Femur (tissue), 1 donor: Measurements from ENCODE around the gene VSTM2L.
"Not testable (repeated sequence)": the region's sequence is repeated elsewhere in the genome, so short reads cannot be mapped to it uniquely, and the experiment has no call there.

Experiments used
- DNase-seq: peaks from one replicate; pipeline ENCODE4 v3.0.0-alpha.2; 2017

Gene VSTM2L

GRCh38 chr20:37902504-37903313, at the start of gene VSTM2L:
VSTM2L (plus strand) TSS chr20:37903127; CDS start chr20:37903351, 224 bp downstream.
- DNase-seq = no peak

DNA sequence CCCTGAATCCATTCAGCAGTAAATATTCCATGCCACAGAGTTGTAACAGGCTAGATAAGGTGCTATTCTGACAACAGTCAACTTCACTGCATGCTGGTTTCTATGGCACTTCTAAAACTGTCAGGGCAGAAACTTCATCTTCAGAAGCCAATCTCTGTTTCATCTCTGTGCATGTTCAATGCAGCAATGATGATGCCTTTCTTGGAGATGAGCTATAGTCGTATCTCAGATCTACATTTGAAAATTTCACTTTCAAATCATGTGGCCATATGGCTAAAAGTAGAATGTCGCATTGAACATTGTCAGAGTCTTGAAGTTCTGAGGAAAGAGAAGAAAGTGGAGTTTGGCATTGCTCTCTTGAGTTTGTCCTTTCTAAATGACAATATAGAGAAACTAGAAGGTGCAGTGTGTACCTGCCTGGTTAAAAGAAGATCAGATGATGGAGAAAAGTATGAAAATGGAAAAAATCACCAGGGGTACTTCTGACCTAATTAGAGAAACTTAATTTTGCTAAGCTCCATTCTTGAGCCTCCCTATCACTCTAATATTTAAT, 49.0 kb upstream of the VSTM2L start:
- DNase-seq = no peak

- DNase-seq = not testable (repeated sequence)
Observed at GRCh38 chr20:37856034-37856433, 46.9 kb upstream of the VSTM2L start.

DNA sequence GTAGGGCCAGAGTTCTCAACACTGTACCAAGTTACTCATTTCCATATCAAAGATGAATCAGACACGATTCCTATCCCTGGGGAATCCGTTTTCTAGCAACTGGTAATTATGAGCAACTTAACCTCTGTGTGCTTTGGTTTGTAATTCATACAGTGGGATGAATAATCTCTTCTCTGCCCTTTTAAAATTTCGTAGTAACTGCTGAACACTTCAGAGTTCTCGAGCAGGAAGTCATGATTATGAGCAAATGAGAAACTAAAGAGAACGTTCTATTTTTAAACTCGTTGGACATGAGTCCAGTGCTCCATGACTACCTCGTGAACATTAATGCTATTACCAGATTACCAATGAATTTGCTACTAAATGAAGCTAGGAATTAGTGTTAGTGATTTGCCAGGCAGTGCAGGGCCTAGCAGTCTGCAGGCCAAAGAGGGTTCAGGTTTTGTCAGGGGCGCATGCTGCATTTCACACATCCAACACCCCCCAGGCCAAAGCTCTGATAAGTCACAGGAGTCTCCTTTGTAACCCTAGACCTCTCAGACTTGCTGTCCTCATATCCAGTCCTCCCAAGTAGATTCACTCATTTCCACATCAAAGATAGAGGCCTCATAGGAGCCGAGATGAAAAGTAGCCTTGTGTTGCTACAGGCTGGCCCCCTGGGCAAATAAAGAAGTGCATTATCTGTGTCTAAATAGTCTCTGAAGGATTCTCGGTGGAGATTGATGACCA, 45.8 kb upstream of the VSTM2L start:
- DNase-seq = no peak

- DNase-seq = no peak
Observed at GRCh38 chr20:37859406-37860171, 43.3 kb upstream of the VSTM2L start.

DNA sequence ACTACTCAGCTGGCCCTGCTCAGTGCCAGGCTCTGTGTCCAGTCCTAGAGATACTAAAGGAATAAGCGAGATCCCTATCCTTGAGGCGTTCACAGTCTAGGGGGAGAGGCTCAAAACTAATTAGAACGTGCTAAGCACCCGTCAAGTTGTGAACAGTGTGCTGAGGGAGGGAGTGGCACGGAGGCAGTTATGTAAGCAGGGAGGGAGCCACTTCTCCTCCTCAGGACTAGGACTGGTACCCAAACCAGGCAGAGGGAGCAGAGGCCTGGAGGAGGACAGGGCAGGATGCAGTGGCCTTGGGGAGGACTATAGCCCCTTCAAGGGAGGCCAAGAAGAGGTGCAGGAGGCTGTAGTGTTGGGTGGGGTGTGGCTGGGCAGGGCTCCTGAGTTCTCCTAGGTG, 39.6 kb upstream of the VSTM2L start:
- no peak for DNase-seq

GRCh38 chr20:37864298-37864697, 38.6 kb upstream of the VSTM2L start:
- no peak for DNase-seq

DNA sequence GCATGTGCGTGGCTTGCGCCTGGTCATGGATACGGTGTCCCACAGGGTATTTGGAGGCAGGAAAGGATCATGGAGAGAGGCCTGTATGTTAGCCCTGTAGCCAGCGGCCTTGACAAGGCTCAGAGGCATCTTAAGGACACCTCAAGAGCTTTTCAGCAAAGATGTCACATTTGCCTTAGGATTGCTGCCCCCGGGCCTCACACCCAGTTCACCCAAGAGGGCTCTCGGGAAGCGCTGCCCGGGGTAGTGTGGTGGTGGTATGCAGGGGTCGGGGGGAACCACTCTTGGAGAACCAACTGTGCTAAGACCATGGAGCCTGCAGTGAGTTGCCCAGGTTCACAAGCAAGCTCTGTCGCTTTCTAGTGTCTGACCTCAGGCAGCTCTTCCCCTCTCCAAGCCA, 36.9 kb upstream of the VSTM2L start:
- DNase-seq = no peak

DNA sequence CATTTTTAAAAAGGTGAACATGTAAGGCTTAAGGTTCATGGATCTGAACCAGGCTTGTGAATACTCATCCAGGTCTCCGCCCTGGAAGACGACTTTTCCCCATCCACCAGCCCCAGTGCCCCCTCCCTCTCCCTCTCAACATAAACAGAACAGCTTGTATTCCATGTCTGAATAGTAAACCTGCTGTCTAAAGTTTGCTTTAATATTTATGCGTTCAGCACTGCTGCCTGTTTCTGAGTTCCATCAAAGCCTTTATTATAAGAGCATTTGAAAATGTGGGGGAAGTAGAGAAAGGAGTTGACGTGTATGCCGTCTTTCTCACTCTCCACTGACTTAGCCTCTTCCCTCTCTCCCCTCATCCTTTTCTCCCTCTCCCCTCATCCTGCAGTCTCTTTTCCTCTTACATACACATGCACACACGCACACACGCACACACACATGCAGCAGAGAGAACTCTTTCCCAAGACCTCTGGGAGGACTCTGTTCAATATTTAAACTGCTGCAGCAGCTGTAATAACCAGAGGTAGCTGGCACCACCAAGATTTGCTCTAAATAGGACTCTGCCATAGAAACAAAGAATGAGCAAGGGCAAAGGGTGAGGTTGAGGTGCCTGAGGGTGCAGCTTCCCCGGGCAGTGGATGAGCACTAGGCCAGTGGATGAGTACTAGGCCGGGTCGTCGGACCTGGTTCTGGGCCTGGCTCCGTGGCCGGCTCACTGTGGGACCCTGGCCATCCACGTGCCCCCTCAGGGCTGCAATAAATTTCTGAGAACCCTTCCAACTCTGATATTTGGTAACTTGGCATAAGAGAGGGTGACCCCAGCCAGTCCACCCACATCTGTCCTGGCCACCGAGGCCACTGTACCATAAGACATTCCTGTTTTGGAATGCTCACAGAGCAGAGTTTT, 35.4 kb upstream of the VSTM2L start:
- DNase-seq = no peak

DNA sequence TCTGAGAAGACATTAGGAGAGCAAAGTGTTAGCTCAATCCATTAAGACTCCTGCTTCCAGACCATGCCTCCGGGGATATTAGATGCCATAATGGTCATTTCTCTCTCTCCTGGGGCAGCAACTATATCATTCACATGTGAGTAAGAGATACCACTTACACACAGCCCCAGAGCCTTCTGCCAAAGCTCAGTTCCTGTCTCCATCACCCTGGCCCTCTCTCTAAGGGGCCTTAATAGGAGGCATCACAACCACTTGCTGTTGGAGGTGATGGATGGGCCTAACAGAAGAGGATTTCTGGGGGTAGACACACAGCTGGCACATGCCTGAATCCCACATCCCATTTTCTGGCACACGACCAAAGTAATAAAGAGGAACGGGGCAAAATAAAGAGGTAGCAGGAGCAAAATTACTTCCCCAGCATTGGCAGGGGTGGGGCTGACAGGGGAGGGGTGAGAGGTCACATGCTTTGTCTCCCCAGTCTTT, 34.0 kb upstream of the VSTM2L start:
- DNase-seq = no peak

GRCh38 chr20:37869334-37869861, 33.5 kb upstream of the VSTM2L start:
- DNase-seq = no peak

GRCh38 chr20:37870294-37870693, 32.6 kb upstream of the VSTM2L start:
- no peak for DNase-seq

DNA sequence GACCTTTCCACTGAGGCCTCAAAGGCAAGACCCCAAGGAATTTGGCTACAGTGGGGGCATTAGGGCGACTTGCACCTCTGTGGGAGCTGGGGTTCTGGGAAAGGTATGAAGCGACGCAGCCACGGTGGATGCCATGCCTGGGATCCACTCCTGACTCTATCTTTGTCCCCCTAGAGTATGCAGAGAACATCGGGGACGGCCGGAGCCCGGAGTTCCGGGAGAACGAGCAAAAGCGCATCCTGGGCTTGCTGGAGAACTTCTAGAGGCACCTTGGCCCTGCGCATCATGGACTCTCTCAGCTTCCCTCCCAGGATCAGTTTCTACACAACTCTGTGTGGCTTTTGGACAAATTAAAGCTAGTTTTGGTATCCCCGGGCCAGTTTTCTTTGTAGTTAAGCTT, 31.2 kb upstream of the VSTM2L start:
- no peak for DNase-seq

- no peak for DNase-seq
Observed at GRCh38 chr20:37872161-37872560, 30.8 kb upstream of the VSTM2L start.

DNA sequence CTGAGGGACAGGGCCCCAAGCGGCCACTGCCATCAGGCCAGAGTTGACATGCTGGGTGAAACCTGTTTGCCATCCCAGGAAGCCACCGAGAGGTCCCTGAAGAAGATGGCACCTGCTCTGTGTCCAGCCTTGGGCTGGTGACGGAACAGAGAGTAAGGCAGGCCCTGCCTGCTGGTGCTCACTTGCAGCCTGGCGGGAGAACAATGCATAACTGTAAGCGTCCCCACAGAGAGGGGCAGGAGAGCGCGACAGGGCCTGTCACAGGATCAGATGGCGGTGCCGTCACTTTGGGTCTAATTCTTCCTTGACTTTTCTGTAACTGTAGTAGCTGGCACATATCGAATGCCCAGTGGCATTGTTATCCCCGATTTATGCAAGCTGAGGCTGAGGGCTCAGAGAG, 29.0 kb upstream of the VSTM2L start:
- no peak for DNase-seq

- no peak for DNase-seq
Observed at GRCh38 chr20:37875460-37876175, 27.3 kb upstream of the VSTM2L start.

DNA sequence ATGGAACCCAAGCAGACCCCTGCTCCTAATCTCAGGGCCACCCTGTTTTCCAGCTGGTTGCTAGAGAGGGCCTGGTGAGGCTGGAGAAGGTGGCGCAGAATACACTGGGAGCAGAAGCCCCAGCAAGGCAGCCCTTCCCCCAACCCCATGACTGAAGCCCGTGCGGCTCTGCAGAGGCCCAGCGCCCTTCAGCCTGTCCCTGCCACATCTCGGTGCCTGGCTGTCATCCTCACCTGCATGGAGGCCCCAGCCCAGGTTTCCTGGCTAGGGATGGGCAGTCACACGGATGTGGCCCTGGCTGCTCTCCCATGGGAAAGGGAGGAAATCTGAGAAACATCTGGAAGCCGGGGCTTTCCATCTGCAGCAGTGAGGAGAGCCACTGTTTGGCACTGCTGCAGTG, 26.1 kb upstream of the VSTM2L start:
- no peak for DNase-seq

DNA sequence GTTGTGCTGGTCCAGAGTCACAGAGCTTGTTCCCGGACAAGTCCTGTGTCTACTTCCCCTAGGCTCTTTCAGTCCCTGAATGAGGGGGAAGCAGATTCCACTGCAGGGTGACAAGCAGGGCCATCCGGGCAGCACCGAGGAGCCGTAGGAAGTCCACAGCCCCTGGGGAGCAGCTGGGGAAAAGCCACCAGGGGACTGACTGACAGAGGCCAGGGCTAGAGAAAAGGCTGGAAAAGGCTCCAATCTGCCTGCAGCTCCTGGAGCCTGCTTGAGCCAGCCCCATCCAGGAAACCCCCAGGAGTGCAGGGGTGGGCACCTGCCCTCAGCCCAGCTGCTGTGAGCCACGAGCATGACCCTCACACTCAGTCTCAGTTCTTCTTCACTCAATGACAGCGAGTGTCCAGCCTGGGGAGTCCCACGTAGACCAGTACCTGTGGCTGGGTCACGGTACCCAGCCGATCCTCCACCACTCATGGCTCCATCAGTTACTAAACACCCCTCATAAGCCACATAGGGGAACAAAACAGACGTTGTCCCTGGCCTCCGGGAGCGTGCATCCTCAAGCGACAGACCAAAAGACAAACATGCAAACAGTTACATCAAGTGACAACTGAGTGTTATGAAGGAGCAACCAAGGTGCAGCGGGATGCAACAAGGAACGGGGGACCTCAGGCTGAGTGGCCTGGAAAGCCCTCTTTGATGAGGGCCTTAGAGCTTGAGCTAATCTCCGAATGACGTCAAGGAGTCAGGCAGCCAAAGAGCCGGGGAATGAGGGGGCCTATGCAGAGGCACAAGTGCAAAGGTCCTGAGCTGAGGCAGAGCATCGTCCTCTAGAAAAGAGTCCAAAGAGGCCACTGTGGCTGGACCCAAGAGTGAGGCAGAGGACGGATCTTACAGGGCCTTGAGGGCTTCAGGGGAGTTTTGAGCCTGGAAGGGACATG, 24.8 kb upstream of the VSTM2L start:
- no peak for DNase-seq

DNA sequence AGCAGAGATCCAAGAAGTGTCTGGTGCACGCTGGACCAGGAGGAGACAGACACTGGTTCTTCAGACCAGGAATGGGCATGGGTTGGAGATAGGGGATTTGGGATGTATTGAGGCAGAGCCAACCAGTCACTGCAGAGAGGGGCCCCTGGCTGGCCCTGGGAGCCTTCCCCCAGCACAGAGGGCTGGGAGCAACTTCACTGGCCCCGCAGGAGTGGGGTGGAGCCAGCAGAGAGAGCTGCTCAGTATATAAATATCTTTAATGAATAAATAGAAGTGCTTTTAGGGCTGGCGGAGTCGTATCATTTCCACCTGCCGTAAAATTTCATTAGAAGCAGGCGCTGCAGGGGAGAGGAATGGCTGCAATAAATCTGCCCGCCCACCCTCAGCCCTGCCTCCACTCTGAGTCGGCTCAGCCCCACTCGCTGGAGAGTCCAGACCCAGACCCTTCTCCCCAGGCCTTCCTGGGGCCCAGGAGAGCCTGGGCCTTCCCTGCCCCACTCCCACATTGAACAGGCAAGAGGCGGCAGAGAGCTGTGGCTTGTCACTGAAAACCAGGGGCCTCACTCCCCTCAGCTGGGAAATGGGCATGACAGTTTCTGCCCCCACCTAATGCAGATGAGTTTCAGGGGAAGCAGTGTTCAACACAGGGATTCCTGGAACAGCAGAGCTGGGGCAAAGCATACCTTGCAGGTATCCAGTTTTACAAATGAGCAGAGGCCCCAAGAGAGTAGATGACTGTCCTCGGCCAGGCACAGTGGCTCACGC, 23.9 kb upstream of the VSTM2L start:
- DNase-seq = no peak
